Measurements from ENCODE around the gene UQCR11.

The UQCR11 gene

GRCh38 chr19:1616875-1617274, 11.6 kb upstream of the UQCR11 start:
- no peak for TF ChIP-seq CTCF (IDR thresholded peaks at IDR 0.05; ENCODE audit: low read depth, low read length)

GRCh38 chr19:1616396-1616795, 11.1 kb upstream of the UQCR11 start:
- TF ChIP-seq CTCF (IDR thresholded peaks at IDR 0.05; ENCODE audit: low read depth, low read length) = no peak
- in situ Hi-C loops (cut with HindIII; ENCODE audit: low sequenced_read_pairs) = no loop called here
- H3K4me3 ChIP-seq (ENCODE audit: low read depth, low read length) = no peak overlapping the region
- DNase-seq (ENCODE audit: low read depth, low spot score) = no peak

More at GRCh38 chr19:1616875-1617274, 11.6 kb upstream of the UQCR11 start:
- in situ Hi-C loops (cut with HindIII; ENCODE audit: low sequenced_read_pairs) = no loop called here
- no peak for DNase-seq (ENCODE audit: low read depth, low spot score)
- no peak overlapping the region for H3K4me3 ChIP-seq (ENCODE audit: low read depth, low read length)

- no peak for DNase-seq (ENCODE audit: low read depth, low spot score)
- in situ Hi-C loops (cut with HindIII; ENCODE audit: low sequenced_read_pairs) = no loop called here
- no peak for TF ChIP-seq CTCF (IDR thresholded peaks at IDR 0.05; ENCODE audit: low read depth, low read length)
- no peak overlapping the region for H3K4me3 ChIP-seq (ENCODE audit: low read depth, low read length)
Observed at GRCh38 chr19:1615156-1615765, 10.0 kb upstream of the UQCR11 start.

GRCh38 chr19:1613808-1614570, 8.7 kb upstream of the UQCR11 start:
- DNase-seq (ENCODE audit: low read depth, low spot score) = no peak
- in situ Hi-C loops (cut with HindIII; ENCODE audit: low sequenced_read_pairs) = no loop called here
- no peak overlapping the region for H3K4me3 ChIP-seq (ENCODE audit: low read depth, low read length)
- TF ChIP-seq CTCF (IDR thresholded peaks at IDR 0.05; ENCODE audit: low read depth, low read length) = no peak

GRCh38 chr19:1613146-1613545, 7.9 kb upstream of the UQCR11 start:
- in situ Hi-C loops (cut with HindIII; ENCODE audit: low sequenced_read_pairs) = no loop called here
- no peak for TF ChIP-seq CTCF (IDR thresholded peaks at IDR 0.05; ENCODE audit: low read depth, low read length)
- no peak overlapping the region for H3K4me3 ChIP-seq (ENCODE audit: low read depth, low read length)
- no peak for DNase-seq (ENCODE audit: low read depth, low spot score)

- H3K4me3 ChIP-seq (ENCODE audit: low read depth, low read length) = no peak overlapping the region
- TF ChIP-seq CTCF (IDR thresholded peaks at IDR 0.05; ENCODE audit: low read depth, low read length) = no peak
- DNase-seq (ENCODE audit: low read depth, low spot score) = no peak
- in situ Hi-C loops (cut with HindIII; ENCODE audit: low sequenced_read_pairs) = no loop called here
Observed at GRCh38 chr19:1612114-1613086, 7.1 kb upstream of the UQCR11 start.
